OCI-LY1 (cell line): ENCODE results near the gene OGFR.

ENCODE experiments used
- H2AFZ ChIP-seq: fragments of 200-600 bp; sonication (generic), shearing (Covaris generic); 2 replicates; pipeline ENCODE4 v1.6.0; 2014; ENCODE audit warnings: antibody characterized with exemption, mild to moderate bottlenecking, low read length
- H3F3A ChIP-seq: fragments of 200-600 bp; sonication (generic), shearing (Covaris generic); 2 replicates; pipeline ENCODE4 v1.6.0; 2014; ENCODE audit warnings: mild to moderate bottlenecking, antibody characterized with exemption, low read length, moderate library complexity; ENCODE audit not compliant: insufficient read depth
- H3K27ac ChIP-seq: fragments of 200-600 bp; sonication (generic); 2 replicates; pipeline ENCODE4 v1.5.1; 2014; ENCODE audit warnings: low read length, mixed run types, mild to moderate bottlenecking, low read depth; ENCODE audit not compliant: poor library complexity, severe bottlenecking
- H3K27me3 ChIP-seq: fragments of 200-600 bp; sonication (generic); 2 replicates; pipeline ENCODE4 v1.6.0; 2014; ENCODE audit warnings: antibody characterized with exemption, mild to moderate bottlenecking, low read length, moderate library complexity; ENCODE audit not compliant: insufficient read depth
- H3K36me3 ChIP-seq: fragments of 200-600 bp; sonication (generic); 2 replicates; pipeline ENCODE4 v1.6.1; 2014; ENCODE audit warnings: mild to moderate bottlenecking, antibody characterized with exemption, low read length, moderate library complexity, mixed read lengths; ENCODE audit not compliant: insufficient read depth
- H3K4me1 ChIP-seq: fragments of 200-600 bp; sonication (generic); 2 replicates; pipeline ENCODE4 v1.5.1; 2014; ENCODE audit warnings: mild to moderate bottlenecking, low read length, moderate library complexity; ENCODE audit not compliant: insufficient read depth, severe bottlenecking
- H3K4me2 ChIP-seq: fragments of 200-600 bp; sonication (generic), shearing (Covaris generic); 2 replicates; pipeline ENCODE4 v1.6.1; 2014; ENCODE audit warnings: low read length
- H3K4me3 ChIP-seq: fragments of 200-600 bp; sonication (generic); 2 replicates; pipeline ENCODE4 v1.5.1; 2014; ENCODE audit warnings: low read length, low read depth, mild to moderate bottlenecking, mixed read lengths; ENCODE audit not compliant: poor library complexity, severe bottlenecking
- H3K79me2 ChIP-seq: fragments of 200-600 bp; shearing (Covaris generic); 2 replicates; pipeline ENCODE4 v1.6.1; 2016; ENCODE audit warnings: mixed run types, low read length, mixed read lengths; ENCODE audit not compliant: insufficient read depth
- H3K9ac ChIP-seq: fragments of 200-600 bp; sonication (generic), shearing (Covaris generic); 2 replicates; pipeline ENCODE4 v1.6.1; 2014; ENCODE audit warnings: mild to moderate bottlenecking, low read length, mixed read lengths
- H3K9me2 ChIP-seq: fragments of 200-600 bp; sonication (generic), shearing (Covaris generic); 2 replicates; pipeline ENCODE4 v1.6.1; 2014; ENCODE audit warnings: low read depth, mild to moderate bottlenecking, low read length, mixed read lengths
- H3K9me3 ChIP-seq: fragments of 200-600 bp; shearing (Covaris generic); 2 replicates; pipeline ENCODE4 v1.6.1; 2014; ENCODE audit warnings: low read length, mixed read lengths
- H4K20me1 ChIP-seq: fragments of 200-600 bp; sonication (generic), shearing (Covaris generic); 2 replicates; pipeline ENCODE4 v1.6.0; 2016; ENCODE audit warnings: mild to moderate bottlenecking, low read length; ENCODE audit not compliant: insufficient read depth
- CTCF ChIP-seq: fragments of 200-600 bp; sonication (generic), shearing (Covaris generic); IDR thresholded peaks from 2 replicates; pipeline ENCODE4 v1.5.1; 2017; ENCODE audit warnings: mild to moderate bottlenecking, antibody characterized with exemption, low read length, moderate library complexity, mixed read lengths
- EZH2 ChIP-seq: fragments of 200-600 bp; sonication (generic), shearing (Covaris generic); IDR thresholded peaks from 2 replicates; pipeline ENCODE4 v1.8.0; 2017; ENCODE audit warnings: borderline replicate concordance, mixed run types, mild to moderate bottlenecking, antibody characterized with exemption, low read length, moderate library complexity, mixed read lengths

Gene OGFR

GRCh38 chr20:62769346-62770071, 35.1 kb upstream of the OGFR start:
- no peaks in the 10 kb centered on the region for H3K79me2 ChIP-seq

GRCh38 chr20:62770111-62770910, 34.3 kb upstream of the OGFR start:
- H3K79me2 ChIP-seq = no peaks in the 10 kb centered on the region
- no peak overlapping the region for H2AFZ ChIP-seq
- no peaks in the 10 kb centered on the region for H3K9me2 ChIP-seq
- no peaks in the 10 kb centered on the region for H3K4me1 ChIP-seq
- no peak overlapping the region for H3K27ac ChIP-seq
- H3K9me3 ChIP-seq = no peaks in the 10 kb centered on the region
- H3F3A ChIP-seq = no peaks in the 10 kb centered on the region
- H3K36me3 ChIP-seq = no peaks in the 10 kb centered on the region
- H4K20me1 ChIP-seq = no peaks in the 10 kb centered on the region
- no peak overlapping the region for H3K4me2 ChIP-seq
- no peak overlapping the region for H3K9ac ChIP-seq
- H3K27me3 ChIP-seq = peaks cover 7% of the 10 kb centered on the region; the same call in 1 of the 2 replicates
- no peak overlapping the region for H3K4me3 ChIP-seq
- TF ChIP-seq EZH2 = no peak
- no peak for TF ChIP-seq CTCF

More at GRCh38 chr20:62769346-62770071, 35.1 kb upstream of the OGFR start:
- Histone ChIP-seq H4K20me1 (no peaks in the 10 kb centered on the region), H3K4me3 (no peak overlapping the region), H3F3A (no peaks in the 10 kb centered on the region), H3K36me3 (no peaks in the 10 kb centered on the region), H3K4me1 (no peaks in the 10 kb centered on the region), H3K9ac (no peak overlapping the region), H3K27ac (no peak overlapping the region), H3K9me3 (no peaks in the 10 kb centered on the region), H2AFZ (no peak overlapping the region), H3K27me3 (peaks cover 7% of the 10 kb centered on the region; the same call in 1 of the 2 replicates), H3K4me2 (no peak overlapping the region), H3K9me2 (no peaks in the 10 kb centered on the region)
- TF ChIP-seq CTCF (no peak), EZH2 (no peak)

GRCh38 chr20:62770916-62771315, 33.7 kb upstream of the OGFR start:
- Histone ChIP-seq H3K27ac (no peak overlapping the region), H3K4me1 (no peaks in the 10 kb centered on the region), H3K9me3 (no peaks in the 10 kb centered on the region), H3K9ac (no peak overlapping the region), H3F3A (no peaks in the 10 kb centered on the region), H3K36me3 (no peaks in the 10 kb centered on the region), H3K4me3 (no peak overlapping the region), H3K27me3 (peaks cover 7% of the 10 kb centered on the region; the same call in 1 of the 2 replicates), H3K79me2 (no peaks in the 10 kb centered on the region), H2AFZ (no peak overlapping the region), H3K4me2 (no peak overlapping the region), H4K20me1 (no peaks in the 10 kb centered on the region), H3K9me2 (no peaks in the 10 kb centered on the region)
- TF ChIP-seq EZH2 (no peak), CTCF (no peak)
